A673 (cell line): ENCODE data around the gene NRXN2.

Source experiments
- CTCF ChIP-seq: fragments of 300-800, 200-600 bp; sonication (generic); conservative IDR thresholded peaks from 2 replicates; pipeline ENCODE4 v1.5.1; 2017; ENCODE audit warnings: low read depth, mild to moderate bottlenecking, antibody characterized with exemption, low read length, moderate library complexity, mixed read lengths
- EZH2 ChIP-seq: fragments of 200-600 bp; sonication (generic); IDR thresholded peaks from 2 replicates; pipeline ENCODE4 v1.6.1; 2017; ENCODE audit warnings: borderline replicate concordance, low read depth, mild to moderate bottlenecking, mixed read lengths, antibody characterized with exemption, low read length; ENCODE audit not compliant: poor library complexity, severe bottlenecking

DNA sequence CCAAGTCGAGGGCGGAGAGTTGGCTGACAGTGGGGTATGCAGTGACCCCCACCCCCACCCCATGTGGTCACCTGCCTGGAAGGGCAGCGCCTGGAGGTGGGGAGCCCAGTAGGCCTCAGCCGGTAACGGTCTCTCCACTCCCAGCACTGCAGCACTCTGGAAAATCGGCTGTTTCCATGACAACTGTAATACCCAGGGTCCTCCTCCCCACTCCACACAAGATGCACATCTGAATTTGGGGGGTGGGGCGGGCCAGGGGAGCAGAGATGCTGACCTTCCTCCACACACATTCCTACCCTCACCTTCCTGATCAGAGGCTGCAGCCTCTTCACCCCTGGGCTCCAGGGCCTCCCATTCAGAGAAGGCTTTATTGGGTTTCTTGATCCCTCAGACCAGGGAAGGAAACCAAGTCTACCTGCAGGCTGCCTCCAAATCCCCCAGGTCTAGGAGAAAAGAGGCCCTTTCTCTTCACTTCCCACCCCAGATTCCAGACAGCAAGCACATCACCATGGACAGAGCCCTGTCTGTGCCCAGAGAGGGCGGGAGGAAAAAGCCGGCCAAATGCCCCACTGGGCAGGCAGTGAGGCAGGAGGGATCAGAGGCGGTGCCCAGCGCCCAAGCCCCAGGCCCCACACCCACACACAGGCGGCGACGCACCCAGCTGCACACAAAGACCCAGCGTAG, 85.5 kb downstream of the NRXN2 start:
- TF ChIP-seq CTCF (no peak), EZH2 (no peak)
